ENCODE results near the gene PAPPA2. TPM values are rescaled to one million over a fixed set of nuclear protein-coding genes. Genes with fewer than 3 reads are reported as not detected.

Gene PAPPA2
- total RNA-seq, 3 donors from 2014 or later (not counting 1 experiment from before 2014, with no cell fraction given) = 0.48 TPM; not detected in 2

- Mint-ChIP-seq H3K4me1 (no peaks in the 10 kb centered on the region), H3K27ac (no peak overlapping the region), H3K4me3 (no peak overlapping the region), H3K27me3 (ENCODE audit: low read depth in 2 of 2) (no peaks in the 10 kb centered on the region), H3K36me3 (no peaks in the 10 kb centered on the region), H3K9me3 (peaks cover 7 to 10% of the 10 kb centered on the region in 2 donors)
- no peak for DNase-seq
- H3K4me1 ChIP-seq (ENCODE audit: control insufficient read depth, insufficient read depth, low read length) = no peaks in the 10 kb centered on the region
- no peak overlapping the region for H3K27ac ChIP-seq (ENCODE audit: low read length)
- TF ChIP-seq, protein P1, sequence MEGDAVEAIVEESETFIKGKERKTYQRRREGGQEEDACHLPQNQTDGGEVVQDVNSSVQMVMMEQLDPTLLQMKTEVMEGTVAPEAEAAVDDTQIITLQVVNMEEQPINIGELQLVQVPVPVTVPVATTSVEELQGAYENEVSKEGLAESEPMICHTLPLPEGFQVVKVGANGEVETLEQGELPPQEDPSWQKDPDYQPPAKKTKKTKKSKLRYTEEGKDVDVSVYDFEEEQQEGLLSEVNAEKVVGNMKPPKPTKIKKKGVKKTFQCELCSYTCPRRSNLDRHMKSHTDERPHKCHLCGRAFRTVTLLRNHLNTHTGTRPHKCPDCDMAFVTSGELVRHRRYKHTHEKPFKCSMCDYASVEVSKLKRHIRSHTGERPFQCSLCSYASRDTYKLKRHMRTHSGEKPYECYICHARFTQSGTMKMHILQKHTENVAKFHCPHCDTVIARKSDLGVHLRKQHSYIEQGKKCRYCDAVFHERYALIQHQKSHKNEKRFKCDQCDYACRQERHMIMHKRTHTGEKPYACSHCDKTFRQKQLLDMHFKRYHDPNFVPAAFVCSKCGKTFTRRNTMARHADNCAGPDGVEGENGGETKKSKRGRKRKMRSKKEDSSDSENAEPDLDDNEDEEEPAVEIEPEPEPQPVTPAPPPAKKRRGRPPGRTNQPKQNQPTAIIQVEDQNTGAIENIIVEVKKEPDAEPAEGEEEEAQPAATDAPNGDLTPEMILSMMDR (IDR thresholded peaks at IDR 0.05) = no peak
- no peaks in the 10 kb centered on the region for H3K36me3 ChIP-seq (ENCODE audit: control insufficient read depth, insufficient read depth, low read length)
- no peaks in the 10 kb centered on the region for H3K9me3 ChIP-seq (ENCODE audit: control insufficient read depth, insufficient read depth, low read length)
- ATAC-seq = no peak
- no peak overlapping the region for H3K4me3 ChIP-seq (ENCODE audit: low read length)
- H3K27me3 ChIP-seq (ENCODE audit: control insufficient read depth, insufficient read depth, low read length) = no peaks in the 10 kb centered on the region
- intact Hi-C loops (cut with micrococcal nuclease) = no loop called here
- 80% methylated on average over 3 of the region's 3 CpGs for WGBS (ENCODE audit: insufficient coverage)
Measured at GRCh38 chr1:176638713-176639526, 175.9 kb downstream of the PAPPA2 start.

GRCh38 chr1:176643536-176643935, 180.6 kb downstream of the PAPPA2 start:
- no peak overlapping the region for H3K4me3 ChIP-seq (ENCODE audit: low read length)
- ATAC-seq (no peak), DNase-seq (no peak)
- H3K36me3 ChIP-seq (ENCODE audit: control insufficient read depth, insufficient read depth, low read length) = no peaks in the 10 kb centered on the region
- Mint-ChIP-seq H3K4me3 (no peak overlapping the region), H3K27ac (no peak overlapping the region), H3K36me3 (peaks cover 3% of the 10 kb centered on the region), H3K9me3 (peaks cover 11% of the 10 kb centered on the region in 2 donors), H3K27me3 (ENCODE audit: low read depth in 2 of 2) (no peaks in the 10 kb centered on the region), H3K4me1 (no peaks in the 10 kb centered on the region)
- no peak overlapping the region for H3K27ac ChIP-seq (ENCODE audit: low read length)
- intact Hi-C loops (cut with micrococcal nuclease) = no loop called here
- no peaks in the 10 kb centered on the region for H3K27me3 ChIP-seq (ENCODE audit: control insufficient read depth, insufficient read depth, low read length)
- TF ChIP-seq, protein P1 (IDR thresholded peaks at IDR 0.05) = no peak
- no peaks in the 10 kb centered on the region for H3K4me1 ChIP-seq (ENCODE audit: control insufficient read depth, insufficient read depth, low read length)
- WGBS (ENCODE audit: insufficient coverage) = 67% methylated on average over 3 of the region's 3 CpGs
- H3K9me3 ChIP-seq (ENCODE audit: control insufficient read depth, insufficient read depth, low read length) = no peaks in the 10 kb centered on the region

DNA sequence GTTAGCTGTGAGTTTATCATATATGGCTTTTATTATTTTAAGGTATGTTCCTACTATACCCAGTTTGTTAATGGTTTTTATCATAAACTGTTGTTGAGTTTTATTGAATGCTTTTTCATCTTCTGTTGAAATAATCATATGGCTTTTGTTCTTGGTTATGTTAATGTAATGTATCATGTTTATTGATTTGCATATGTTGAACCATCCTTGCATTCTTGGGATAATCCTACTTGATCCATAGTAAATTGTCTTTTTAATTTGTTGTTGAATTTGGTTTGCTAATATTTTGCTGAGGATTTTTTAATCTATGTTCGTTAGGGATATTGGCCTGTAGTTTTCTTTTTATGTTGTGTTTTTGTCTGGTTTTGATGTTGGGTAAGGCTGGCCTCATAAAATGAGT, 185.6 kb downstream of the PAPPA2 start:
- H3K27me3 Mint-ChIP-seq (ENCODE audit: low read depth in 2 of 2) = no peaks in the 10 kb centered on the region
- Histone ChIP-seq H3K27ac (ENCODE audit: low read length) (no peak overlapping the region), H3K27me3 (ENCODE audit: control insufficient read depth, insufficient read depth, low read length) (no peaks in the 10 kb centered on the region), H3K4me1 (ENCODE audit: control insufficient read depth, insufficient read depth, low read length) (no peaks in the 10 kb centered on the region), H3K9me3 (ENCODE audit: control insufficient read depth, insufficient read depth, low read length) (no peaks in the 10 kb centered on the region), H3K4me3 (ENCODE audit: low read length) (no peak overlapping the region), H3K36me3 (ENCODE audit: control insufficient read depth, insufficient read depth, low read length) (no peaks in the 10 kb centered on the region)
- H3K4me1 Mint-ChIP-seq = no peaks in the 10 kb centered on the region
- intact Hi-C loops (cut with micrococcal nuclease) = no loop called here
- TF ChIP-seq, protein P1 (IDR thresholded peaks at IDR 0.05) = no peak
- H3K36me3 Mint-ChIP-seq = peaks cover 9% of the 10 kb centered on the region
- DNase-seq (no peak), ATAC-seq (no peak)
- no peak overlapping the region for H3K4me3 Mint-ChIP-seq
- 60% methylated on average over 1 of the region's 1 CpG for WGBS (ENCODE audit: insufficient coverage)
- peaks cover 19 to 22% of the 10 kb centered on the region in 2 donors for H3K9me3 Mint-ChIP-seq
- no peak overlapping the region for H3K27ac Mint-ChIP-seq

All from natural killer cell (primary cell).